GM04503 (cell line): ENCODE data around the gene PDE6C.

Source experiments
- DNase-seq: peaks from one replicate; pipeline ENCODE4 v3.0.0-alpha.2; 2012; ENCODE audit warnings: low read depth

PDE6C gene

GRCh38 chr10:93702210-93703001 is 90.1 kb downstream of the PDE6C start, which contains the start of gene FRA10AC1:
Gene FRA10AC1, minus strand, starts transcription at chr10:93702592. Its CDS starts 2,486 bp downstream, at chr10:93700106.
- DNase-seq = peak; percentile 49

GRCh38 chr10:93703066-93703465 is 90.7 kb downstream of the PDE6C start:
- DNase-seq = no peak

GRCh38 chr10:93703841-93704240 is 91.5 kb downstream of the PDE6C start:
- DNase-seq = no peak

- no peak for DNase-seq
Observed at GRCh38 chr10:93704451-93704850, 92.1 kb downstream of the PDE6C start.

- no peak for DNase-seq
Observed at GRCh38 chr10:93707623-93708022, 95.3 kb downstream of the PDE6C start.

GRCh38 chr10:93710333-93710909 is 98.1 kb downstream of the PDE6C start:
- DNase-seq = no peak

GRCh38 chr10:93711891-93712290 is 99.6 kb downstream of the PDE6C start:
- no peak for DNase-seq

- no peak for DNase-seq
Observed at GRCh38 chr10:93712593-93712992, 100.3 kb downstream of the PDE6C start.

- no peak for DNase-seq
Observed at GRCh38 chr10:93715345-93715744, 103.0 kb downstream of the PDE6C start.
